ENCODE measurements around the gene CAPN7. TPM values are rescaled to one million over a fixed set of nuclear protein-coding genes. Genes with fewer than 3 reads are reported as not detected.

The CAPN7 gene
- total and polyA plus RNA-seq, 2 donors (not counting 1 experiment from before 2014, with no cell fraction given) = 40.4 to 85.9 TPM

DNA sequence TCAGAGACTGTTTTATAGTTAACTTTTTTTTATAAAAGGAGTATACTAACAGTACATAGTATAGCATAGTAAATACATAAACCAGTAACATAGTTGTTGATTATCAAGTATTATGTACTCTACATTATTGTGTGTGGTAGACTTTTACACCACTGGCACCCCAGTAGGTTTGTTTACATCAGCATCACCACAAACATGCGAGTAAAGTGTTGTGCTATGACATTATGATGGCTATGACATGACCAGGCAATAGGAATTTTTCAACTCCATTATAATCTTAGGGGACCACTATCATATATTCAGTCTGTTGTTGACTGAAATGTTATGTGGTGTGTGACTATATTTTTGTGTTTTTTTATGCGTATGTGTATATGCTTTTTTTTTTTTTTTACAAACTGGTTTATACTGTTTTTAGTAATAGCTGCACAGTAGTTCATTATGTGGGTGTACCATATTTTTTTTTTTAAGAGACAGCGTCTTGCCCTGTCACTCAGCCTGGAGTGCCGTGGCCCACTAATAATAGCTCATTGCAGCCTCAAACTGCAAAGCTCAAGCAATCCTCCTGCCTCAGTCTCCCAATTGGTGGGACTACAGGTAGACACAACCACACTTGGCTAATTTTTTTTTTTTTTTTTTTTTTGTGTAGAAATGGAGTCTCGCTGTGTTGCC lies 1.9 kb downstream of the CAPN7 start:
- Histone ChIP-seq H3K9me3 (ENCODE audit: control extremely low read depth in 1 of 3, control insufficient read depth in 2 of 3, insufficient read depth in 1 of 3, low read length in 2 of 3) (no peaks in the 10 kb centered on the region), H3K4me1 (ENCODE audit: control insufficient read depth in 2 of 2, insufficient read depth in 2 of 2, low read length in 2 of 2) (peaks cover 13 to 17% of the 10 kb centered on the region in 2 donors), H4K20me1 (ENCODE audit: control insufficient read depth, insufficient read depth, low read length, poor library complexity, severe bottlenecking) (peaks cover 12% of the 10 kb centered on the region), H3K9ac (ENCODE audit: low read length) (no peak overlapping the region), H3K4me3 (ENCODE audit: control extremely low read depth in 1 of 5, extremely low read depth in 1 of 5, insufficient read depth in 1 of 5, low read depth in 2 of 5, low read length in 4 of 5) (no peak overlapping the region), H3K4me2 (replicated peaks; ENCODE audit: low read depth, low read length, poor library complexity, severe bottlenecking) (peak overlapping the region; percentile 83), H3K36me3 (replicated peaks in 1 of 2; ENCODE audit: control extremely low read depth in 1 of 2, control insufficient read depth in 1 of 2, extremely low read depth in 1 of 2, insufficient read depth in 2 of 2, low read length in 1 of 2) (peaks cover 1 to 17% of the 10 kb centered on the region in 2 experiments), H3K27ac (ENCODE audit: low read length in 2 of 2) (no peak overlapping the region), H2AFZ (ENCODE audit: insufficient read depth, low read depth, low read length, poor library complexity, severe bottlenecking) (no peak overlapping the region), H3K27me3 (replicated peaks in 1 of 4; ENCODE audit: control extremely low read depth in 1 of 4, control insufficient read depth in 3 of 4, insufficient read depth in 4 of 4, low read length in 3 of 4) (no peaks in the 10 kb centered on the region), H3K79me2 (ENCODE audit: control insufficient read depth, insufficient read depth, low read length) (peaks cover 54% of the 10 kb centered on the region)
- no CpG with 5 or more reads among the region's 5 CpGs for WGBS (ENCODE audit: insufficient coverage)
- DNase-seq (no peak), ATAC-seq (ENCODE audit: low read depth) (no peak)
- POLR2A ChIA-PET = interaction anchor here (0.6 to 0.7 kb wide), 3 partner anchors 11 to 156 kb away, joined by 3 to 5 read pairs (median 5); no protein-coding TSS in a partner anchor
- intact Hi-C loops (cut with micrococcal nuclease) = loop anchor here (2.0 to 5.0 kb wide), 4 partner anchors 61 to 1057 kb away; partner anchors contain the start of genes DPH3, NR2C2 and OXNAD1
- peak overlapping the region; percentile 34 for H3K4me3 Mint-ChIP-seq
- peaks cover 23% of the 10 kb centered on the region for H3K4me1 Mint-ChIP-seq
- H3K27ac Mint-ChIP-seq = no peak overlapping the region
- no peaks in the 10 kb centered on the region for H3K9me3 Mint-ChIP-seq (ENCODE audit: insufficient read depth)
- TF ChIP-seq, protein P1, sequence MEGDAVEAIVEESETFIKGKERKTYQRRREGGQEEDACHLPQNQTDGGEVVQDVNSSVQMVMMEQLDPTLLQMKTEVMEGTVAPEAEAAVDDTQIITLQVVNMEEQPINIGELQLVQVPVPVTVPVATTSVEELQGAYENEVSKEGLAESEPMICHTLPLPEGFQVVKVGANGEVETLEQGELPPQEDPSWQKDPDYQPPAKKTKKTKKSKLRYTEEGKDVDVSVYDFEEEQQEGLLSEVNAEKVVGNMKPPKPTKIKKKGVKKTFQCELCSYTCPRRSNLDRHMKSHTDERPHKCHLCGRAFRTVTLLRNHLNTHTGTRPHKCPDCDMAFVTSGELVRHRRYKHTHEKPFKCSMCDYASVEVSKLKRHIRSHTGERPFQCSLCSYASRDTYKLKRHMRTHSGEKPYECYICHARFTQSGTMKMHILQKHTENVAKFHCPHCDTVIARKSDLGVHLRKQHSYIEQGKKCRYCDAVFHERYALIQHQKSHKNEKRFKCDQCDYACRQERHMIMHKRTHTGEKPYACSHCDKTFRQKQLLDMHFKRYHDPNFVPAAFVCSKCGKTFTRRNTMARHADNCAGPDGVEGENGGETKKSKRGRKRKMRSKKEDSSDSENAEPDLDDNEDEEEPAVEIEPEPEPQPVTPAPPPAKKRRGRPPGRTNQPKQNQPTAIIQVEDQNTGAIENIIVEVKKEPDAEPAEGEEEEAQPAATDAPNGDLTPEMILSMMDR (IDR thresholded peaks at IDR 0.05) = no peak
- TF ChIP-seq EZH2 (IDR thresholded peaks at IDR 0.05; ENCODE audit: borderline replicate concordance, insufficient read depth, low read depth, low read length, poor library complexity, severe bottlenecking) = no peak
- H3K27me3 Mint-ChIP-seq = no peaks in the 10 kb centered on the region
- CTCF ChIA-PET = interaction anchor here (0.6 to 14.2 kb wide), 10 partner anchors 9 to 1060 kb away, joined by 3 to 305 read pairs (median 4); partner anchors contain the start of gene SH3BP5

DNA sequence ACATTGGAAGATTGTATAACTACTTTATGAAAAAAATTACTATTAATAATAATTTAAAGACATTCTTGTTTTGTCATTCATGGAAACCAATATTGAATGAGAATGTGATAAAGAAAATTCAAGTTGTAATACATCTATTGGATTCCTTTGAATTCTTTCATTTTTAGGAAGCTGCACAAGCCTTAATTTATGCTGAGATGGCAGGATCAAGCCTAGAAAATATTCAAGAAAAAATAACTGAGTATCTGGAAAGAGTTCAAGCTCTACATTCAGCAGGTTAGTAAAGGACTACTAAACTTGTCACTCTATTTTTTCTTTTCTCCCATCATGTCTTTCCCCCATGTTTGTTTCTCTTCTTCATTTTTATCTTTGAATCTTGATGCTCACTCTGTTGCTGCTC lies 5.9 kb downstream of the CAPN7 start:
- Mint-ChIP-seq H3K4me3 (no peak overlapping the region), H3K27me3 (no peaks in the 10 kb centered on the region), H3K9me3 (ENCODE audit: insufficient read depth) (no peaks in the 10 kb centered on the region), H3K4me1 (peaks cover 25% of the 10 kb centered on the region), H3K27ac (no peak overlapping the region)
- H3K4me1 ChIP-seq (ENCODE audit: control insufficient read depth in 2 of 2, insufficient read depth in 2 of 2, low read length in 2 of 2) = peaks cover 9 to 11% of the 10 kb centered on the region in 2 donors
- CTCF ChIA-PET = interaction anchor here (1.2 kb wide), 1 partner anchor 9 kb away, joined by 5 read pairs; no protein-coding TSS in a partner anchor
- no peak overlapping the region for H3K4me3 ChIP-seq (ENCODE audit: control extremely low read depth in 1 of 5, extremely low read depth in 1 of 5, insufficient read depth in 1 of 5, low read depth in 2 of 5, low read length in 4 of 5)
- H3K4me2 ChIP-seq (replicated peaks; ENCODE audit: low read depth, low read length, poor library complexity, severe bottlenecking) = no peak overlapping the region
- H3K9ac ChIP-seq (ENCODE audit: low read length) = no peak overlapping the region
- no peak for TF ChIP-seq EZH2 (IDR thresholded peaks at IDR 0.05; ENCODE audit: borderline replicate concordance, insufficient read depth, low read depth, low read length, poor library complexity, severe bottlenecking)
- TF ChIP-seq, protein P1 (IDR thresholded peaks at IDR 0.05) = no peak
- H4K20me1 ChIP-seq (ENCODE audit: control insufficient read depth, insufficient read depth, low read length, poor library complexity, severe bottlenecking) = peaks cover 7% of the 10 kb centered on the region
- no peak overlapping the region for H2AFZ ChIP-seq (ENCODE audit: insufficient read depth, low read depth, low read length, poor library complexity, severe bottlenecking)
- H3K79me2 ChIP-seq (ENCODE audit: control insufficient read depth, insufficient read depth, low read length) = peaks cover 58% of the 10 kb centered on the region
- DNase-seq = no peak
- no peaks in the 10 kb centered on the region for H3K9me3 ChIP-seq (ENCODE audit: control extremely low read depth in 1 of 3, control insufficient read depth in 2 of 3, insufficient read depth in 1 of 3, low read length in 2 of 3)
- ATAC-seq (ENCODE audit: low read depth) = no peak
- no peak overlapping the region for H3K27ac ChIP-seq (ENCODE audit: low read length in 2 of 2)
- H3K36me3 ChIP-seq (replicated peaks in 1 of 2; ENCODE audit: control extremely low read depth in 1 of 2, control insufficient read depth in 1 of 2, extremely low read depth in 1 of 2, insufficient read depth in 2 of 2, low read length in 1 of 2) = peaks cover 3 to 33% of the 10 kb centered on the region in 2 experiments
- POLR2A ChIA-PET = no interaction called here
- intact Hi-C loops (cut with micrococcal nuclease) = no loop called here
- H3K27me3 ChIP-seq (replicated peaks in 1 of 4; ENCODE audit: control extremely low read depth in 1 of 4, control insufficient read depth in 3 of 4, insufficient read depth in 4 of 4, low read length in 3 of 4) = no peaks in the 10 kb centered on the region
